ENCODE data around the gene IL36B. TPM values are rescaled to one million over a fixed set of nuclear protein-coding genes. Genes with fewer than 3 reads are reported as not detected.
A peak's percentile ranks its signal among the peaks of the same experiment; 100 is the strongest.

IL36B gene
- total and polyA plus RNA-seq, 9 of the 15 experiments (the other 6 are each of a cell fraction or from before 2014, with no cell fraction given), result not detected

GRCh38 chr2:113057117-113057516 lies 4.5 kb upstream of the IL36B start:
- POLR2A ChIA-PET, result no interaction called here

More at GRCh38 chr2:113057117-113057516, 4.5 kb upstream of the IL36B start:
- no peak overlapping the region for H2AFZ ChIP-seq (ENCODE audit: low read depth, low read length)
- no TSS peak for BruUV-seq (replicated peaks)
- in situ Hi-C loops (cut with MboI) (no loop called here), intact Hi-C loops (cut with micrococcal nuclease) (no loop called here)
- no peaks in the 10 kb centered on the region for H3K9me3 ChIP-seq (replicated peaks; ENCODE audit: control insufficient read depth, insufficient read depth, low read depth, low read length)
- DNase-seq (ENCODE audit: extremely low read depth in 1 of 4, low spot score in 3 of 4) (no peak), FAIRE-seq (no peak), ATAC-seq (no peak)
- H3K4me1 ChIP-seq (replicated peaks in 1 of 2; ENCODE audit: control insufficient read depth in 2 of 2, insufficient read depth in 2 of 2, low read length in 2 of 2), result no peaks in the 10 kb centered on the region
- CTCF ChIA-PET (ENCODE audit: low intra/inter-chr PET ratio), result no interaction called here
- no peak overlapping the region for H3K27ac ChIP-seq (ENCODE audit: extremely low read depth, low read depth, low read length)
- no peak for TF ChIP-seq ZSCAN32 (CRISPR knock-in tag; IDR thresholded peaks at IDR 0.05)
- no peak for TF ChIP-seq TCF7L2 (IDR thresholded peaks at IDR 0.05; ENCODE audit: low read depth, low read length)
- TF ChIP-seq ZNF280A (IDR thresholded peaks at IDR 0.05; ENCODE audit: low read depth, partially characterized antibody), result no peak
- no peak for TF ChIP-seq SRSF9 (IDR thresholded peaks at IDR 0.05; ENCODE audit: borderline replicate concordance, low read depth, low read length)
- TF ChIP-seq TARDBP (IDR thresholded peaks at IDR 0.05), result no peak
- TF ChIP-seq PBX2 (CRISPR knock-in tag; IDR thresholded peaks at IDR 0.05; ENCODE audit: low read depth), result no peak
- 0 out of 2 replicates have a peak, but pooled peaks have one; percentile 40 for TF ChIP-seq PBX2 (tag; conservative IDR thresholded peaks at IDR 0.05; ENCODE audit: low read depth)
- TF ChIP-seq STAT5B (CRISPR knock-in tag; IDR thresholded peaks at IDR 0.05), result no peak
- TF ChIP-seq RBM39 (optimal IDR thresholded peaks at IDR 0.05; ENCODE audit: low read depth, low read length), result no peak
- no peaks in the 10 kb centered on the region for H3K36me3 ChIP-seq (ENCODE audit: control insufficient read depth, insufficient read depth, low read length)
- H3K79me2 ChIP-seq (ENCODE audit: control insufficient read depth, insufficient read depth, low read length), result no peaks in the 10 kb centered on the region
- H4K20me1 ChIP-seq (replicated peaks; ENCODE audit: control insufficient read depth, insufficient read depth, low read length), result no peaks in the 10 kb centered on the region
- H3K4me2 ChIP-seq (ENCODE audit: insufficient read depth, low read length), result no peak overlapping the region
- H3K27me3 ChIP-seq (ENCODE audit: control insufficient read depth in 2 of 2, insufficient read depth in 2 of 2, low read length in 2 of 2), result peaks cover 0 to 15% of the 10 kb centered on the region in 2 experiments; a peak in 2 of 5 replicates
- H3K9me1 ChIP-seq (ENCODE audit: control insufficient read depth, insufficient read depth, low read length), result no peaks in the 10 kb centered on the region
- no peak overlapping the region for H3K9ac ChIP-seq (ENCODE audit: insufficient read depth in 1 of 2, low read depth in 2 of 2, low read length in 2 of 2)
- WGBS (ENCODE audit: insufficient coverage, low coverage, missing lambda C conversion rate), result 0% methylated on average over 1 of the region's 1 CpG
- H3K4me3 ChIP-seq, result no peak overlapping the region
